A549 (cell line): ENCODE results near the gene UVRAG. TPM values are rescaled to one million over a fixed set of nuclear protein-coding genes. Genes with fewer than 3 reads are reported as not detected.

Experiments
- ATAC-seq, 2 experiments: fragments of 200-7000 bp in 1 of 2; fragments of >200 bp in 1 of 2; cut with Nextera tagmentation in 1 of 2; cut with Tn5 transposase in 1 of 2; 3 replicates each; pipeline versions ENCODE4 v1.8.0 to v1.9.1; 2018 to 2020; ENCODE audit warnings: mild to moderate bottlenecking in 1 of 2, moderate library complexity in 1 of 2
- CTCF ChIA-PET: fragments of 300-600 bp; sonication (Branson Sonifier 250); formaldehyde crosslinking; extraction: SDS; loops from one replicate; lab custom pipeline; 2021; ENCODE audit warnings: antibody characterized with exemption, inconsistent platforms; lab: Yijun Ruan, JAX
- POLR2A ChIA-PET: fragments of 350-600 bp; formaldehyde crosslinking; extraction: SDS; loops from one replicate; lab custom pipeline; 2021; ENCODE audit warnings: antibody characterized with exemption, inconsistent platforms; lab: Yijun Ruan, JAX
- DNase-seq, 2 experiments: peaks; one replicate each; pipeline versions ENCODE4 v3.0.0 to v3.0.0-alpha.2; 2011 to 2016; ENCODE audit warnings: low read depth in 1 of 2, low spot score in 1 of 2
- FAIRE-seq: peaks from 2 replicates; lab custom pipeline; 2011; peaks lifted over from hg19 to GRCh38; lab: Jason Lieb, UNC
- H3K27ac ChIP-seq, 2 experiments: fragments of >200 bp; sonication (Bioruptor Twin); formaldehyde crosslinking; 3 replicates each; pipeline ENCODE4 v1.5.1; 2016 to 2017
- H3K4me1 ChIP-seq: fragments of >200 bp; sonication (Bioruptor Twin); formaldehyde crosslinking; 3 replicates; pipeline ENCODE4 v1.6.1; 2016
- H3K4me2 ChIP-seq: fragments of >200 bp; sonication (Bioruptor Twin); formaldehyde crosslinking; 3 replicates; pipeline ENCODE4 v1.6.1; 2016
- H3K4me3 ChIP-seq: fragments of >200 bp; sonication (Bioruptor Twin); formaldehyde crosslinking; 3 replicates; pipeline ENCODE4 v1.5.1; 2016
- H3K9me3 ChIP-seq: fragments of >200 bp; sonication (Bioruptor Twin); formaldehyde crosslinking; 3 replicates; pipeline ENCODE4 v1.6.1; 2016
- BHLHE40 ChIP-seq: IDR thresholded peaks from 2 replicates; pipeline ENCODE4 v1.6.1; 2012; ENCODE audit warnings: low read depth, low read length, inconsistent platforms
- CBX2 ChIP-seq: fragments of 200-600 bp; sonication (generic); IDR thresholded peaks from 2 replicates; pipeline ENCODE4 v1.6.1; 2016; ENCODE audit warnings: low read depth, mild to moderate bottlenecking, borderline replicate concordance
- CBX8 ChIP-seq: fragments of 200-600 bp; sonication (generic); IDR thresholded peaks from 2 replicates; pipeline ENCODE4 v1.6.1; 2016
- CHD4 ChIP-seq: fragments of 200-600 bp; sonication (generic); IDR thresholded peaks from 2 replicates; pipeline ENCODE4 v1.6.1; 2016; ENCODE audit warnings: antibody characterized with exemption, mild to moderate bottlenecking, borderline replicate concordance
- EHMT2 ChIP-seq: fragments of 200-600 bp; sonication (generic); IDR thresholded peaks from 2 replicates; pipeline ENCODE4 v1.6.1; 2016; ENCODE audit warnings: antibody characterized with exemption, low read depth, mild to moderate bottlenecking, moderate library complexity
- ESRRA ChIP-seq: fragments of 150-350 bp; IDR thresholded peaks from 2 replicates; pipeline ENCODE4 v1.6.1; 2014; ENCODE audit warnings: mild to moderate bottlenecking, low read length, borderline replicate concordance
- FOSL2 ChIP-seq, 2 experiments: fragments of 450-650 bp in 1 of 2; fragments of >200 bp in 1 of 2; sonication (Bioruptor Twin) in 1 of 2; formaldehyde crosslinking; IDR thresholded peaks; 2 replicates each; pipeline versions ENCODE4 v1.5.0 to v1.6.1; 2016 to 2020; ENCODE audit warnings: mild to moderate bottlenecking in 1 of 2, moderate library complexity in 1 of 2
- GATA3 ChIP-seq: IDR thresholded peaks from 2 replicates; pipeline ENCODE4 v1.6.1; 2012; ENCODE audit warnings: borderline replicate concordance
- HOXB5 ChIP-seq: fragments of 250-450 bp; sonication (Bioruptor Pico); IDR thresholded peaks from 2 replicates; pipeline ENCODE4 v1.5.0; 2020; ENCODE audit warnings: mild to moderate bottlenecking, moderate library complexity
- JUNB ChIP-seq: fragments of >200 bp; sonication (Bioruptor Twin); formaldehyde crosslinking; IDR thresholded peaks from 2 replicates; pipeline ENCODE4 v1.6.1; 2016
- KDM5A ChIP-seq: fragments of 200-600 bp; sonication (generic); IDR thresholded peaks from 2 replicates; pipeline ENCODE4 v1.6.1; 2016; ENCODE audit warnings: antibody characterized with exemption, mild to moderate bottlenecking
- MAFK ChIP-seq: fragments of 450-650 bp; IDR thresholded peaks from 2 replicates; pipeline ENCODE4 v1.6.1; 2014; ENCODE audit not compliant: partially characterized antibody
- MAZ ChIP-seq: fragments of 150-350 bp; IDR thresholded peaks from 2 replicates; pipeline ENCODE4 v1.6.1; 2014; ENCODE audit warnings: antibody characterized with exemption, low read depth, low read length, borderline replicate concordance
- NFE2L2 ChIP-seq: fragments of 150-350 bp; conservative IDR thresholded peaks from 2 replicates; pipeline ENCODE4 v1.6.1; 2014; ENCODE audit warnings: low read length
- NPAS2 ChIP-seq: fragments of 250-450 bp; sonication (Bioruptor Pico); IDR thresholded peaks from 2 replicates; pipeline ENCODE4 v1.8.0; 2022; ENCODE audit warnings: mild to moderate bottlenecking, moderate library complexity, borderline replicate concordance
- NR3C1 ChIP-seq: fragments of >200 bp; sonication (Bioruptor Twin); formaldehyde crosslinking; IDR thresholded peaks from 3 replicates; pipeline ENCODE4 v1.6.1; 2017
- POLR2A ChIP-seq: IDR thresholded peaks from 2 replicates; pipeline ENCODE4 v1.6.1; 2012; ENCODE audit warnings: mild to moderate bottlenecking, low read length
- RAD21 ChIP-seq, 2 experiments: fragments of >200 bp in 1 of 2; sonication (Bioruptor Twin) in 1 of 2; formaldehyde crosslinking in 1 of 2; IDR thresholded peaks in 1 of 2; conservative IDR thresholded peaks in 1 of 2; 2 replicates in 1 of 2; 3 replicates in 1 of 2; pipeline ENCODE4 v1.6.1; 2012 to 2018; ENCODE audit warnings: inconsistent platforms in 1 of 2
- SMC3 ChIP-seq: fragments of >200 bp; sonication (Bioruptor Twin); formaldehyde crosslinking; IDR thresholded peaks from 3 replicates; pipeline ENCODE4 v1.6.1; 2018; ENCODE audit warnings: inconsistent platforms
- TP53 ChIP-seq: fragments of 250-450 bp; sonication (Bioruptor Pico); IDR thresholded peaks from 2 replicates; pipeline ENCODE4 v1.5.0; 2021; ENCODE audit warnings: mild to moderate bottlenecking, moderate library complexity
- ZFP36 ChIP-seq: fragments of 450-650 bp; IDR thresholded peaks from 2 replicates; pipeline ENCODE4 v1.6.1; 2014; ENCODE audit warnings: borderline replicate concordance; ENCODE audit not compliant: partially characterized antibody
- ZNF302 ChIP-seq: fragments of 250-450 bp; sonication (Bioruptor Pico); IDR thresholded peaks from 2 replicates; pipeline ENCODE4 v1.9.0; 2021; ENCODE audit warnings: inconsistent platforms, mild to moderate bottlenecking, moderate library complexity
- WGBS: methylation state at CpG from one replicate; pipeline ENCODE4 v1.1.6; 2017; ENCODE audit errors: missing lambda C conversion rate; 5-methylcytosine and 5-hydroxymethylcytosine counted together
- polyA plus RNA-seq, 4 experiments: library from polyadenylated mRNA; depleted of rRNA in 3 of 4; stranded (reverse); fragments of >200 nt; fragmentation: RNase III in 1 of 4; extraction: RNeasy Plus Mini Kit Qiagen cat#74134 plus additional on column Dnase treatment in 1 of 4; gene quantifications; 2 replicates in 3 of 4; 3 replicates in 1 of 4; pipeline ENCODE4 v1.2.3, GENCODE V29; 2011 to 2017
- TF ChIP-seq, protein P1 (sequence below): IDR thresholded peaks from 2 replicates; pipeline ENCODE4 v1.6.1; 2012
- TF ChIP-seq, protein P2 (sequence below): fragments of >200 bp; sonication (Bioruptor Twin); formaldehyde crosslinking; IDR thresholded peaks from 3 replicates; pipeline ENCODE4 v1.6.1; 2016
- TF ChIP-seq, protein P3 (sequence below): fragments of 150-350 bp; IDR thresholded peaks from 2 replicates; pipeline ENCODE4 v1.6.1; 2014; ENCODE audit warnings: low read depth, mild to moderate bottlenecking, low read length
- TF ChIP-seq, protein P4 (sequence below): fragments of 250-450 bp; sonication (Bioruptor Pico); IDR thresholded peaks from 2 replicates; pipeline ENCODE4 v1.5.0; 2020; ENCODE audit warnings: low read depth, mild to moderate bottlenecking, moderate library complexity

The UVRAG gene
- polyA plus RNA-seq, 2 of the 4 experiments (the other 2 are of a cell fraction): 6.1 to 14.1 TPM

DNA sequence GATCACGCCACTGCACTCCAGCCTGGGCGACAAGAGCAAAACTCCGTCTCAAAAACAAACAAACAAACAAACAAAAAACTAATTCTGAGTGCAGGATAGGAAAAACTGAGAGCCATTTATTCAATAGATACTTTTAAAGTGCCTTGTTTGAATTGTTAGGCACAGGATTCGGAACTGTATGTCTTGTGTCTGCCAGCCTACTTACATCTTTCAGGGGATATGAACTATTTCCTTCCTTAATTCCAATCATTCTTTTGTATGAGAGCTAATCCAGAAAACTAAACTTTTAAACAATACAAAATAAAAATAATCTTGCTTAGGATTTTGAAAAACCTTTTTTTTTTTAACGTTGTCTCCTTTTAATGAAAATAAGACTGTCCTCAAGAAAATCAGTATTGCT is 12.6 kb downstream of the UVRAG start:
- peaks cover 7% of the 10 kb centered on the region; the same call in 2 of the 3 replicates for H3K4me1 ChIP-seq
- TF ChIP-seq ZNF302 (CRISPR knock-in tag) (no peak), CHD4 (no peak), ZFP36 (no peak), HOXB5 (no peak)
- TF ChIP-seq, protein P1, sequence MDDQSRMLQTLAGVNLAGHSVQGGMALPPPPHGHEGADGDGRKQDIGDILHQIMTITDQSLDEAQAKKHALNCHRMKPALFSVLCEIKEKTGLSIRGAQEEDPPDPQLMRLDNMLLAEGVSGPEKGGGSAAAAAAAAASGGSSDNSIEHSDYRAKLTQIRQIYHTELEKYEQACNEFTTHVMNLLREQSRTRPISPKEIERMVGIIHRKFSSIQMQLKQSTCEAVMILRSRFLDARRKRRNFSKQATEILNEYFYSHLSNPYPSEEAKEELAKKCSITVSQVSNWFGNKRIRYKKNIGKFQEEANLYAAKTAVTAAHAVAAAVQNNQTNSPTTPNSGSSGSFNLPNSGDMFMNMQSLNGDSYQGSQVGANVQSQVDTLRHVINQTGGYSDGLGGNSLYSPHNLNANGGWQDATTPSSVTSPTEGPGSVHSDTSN: no peak
- TF ChIP-seq, all 56 proteins: peak for 0
- Histone ChIP-seq H3K27ac (no peak overlapping the region), H3K4me3 (no peak overlapping the region), H3K4me2 (no peak overlapping the region), H3K9me3 (no peaks in the 10 kb centered on the region)
- ChIA-PET CTCF (interaction anchor here (0.6 to 2.6 kb wide), 6 partner anchors 11 to 259 kb away, joined by 3 to 13 read pairs (median 3); no protein-coding TSS in a partner anchor), POLR2A (no interaction called here)
- FAIRE-seq (no peak), DNase-seq (no peak), ATAC-seq (no peak)
- 84% methylated on average over 5 of the region's 5 CpGs for WGBS

DNA sequence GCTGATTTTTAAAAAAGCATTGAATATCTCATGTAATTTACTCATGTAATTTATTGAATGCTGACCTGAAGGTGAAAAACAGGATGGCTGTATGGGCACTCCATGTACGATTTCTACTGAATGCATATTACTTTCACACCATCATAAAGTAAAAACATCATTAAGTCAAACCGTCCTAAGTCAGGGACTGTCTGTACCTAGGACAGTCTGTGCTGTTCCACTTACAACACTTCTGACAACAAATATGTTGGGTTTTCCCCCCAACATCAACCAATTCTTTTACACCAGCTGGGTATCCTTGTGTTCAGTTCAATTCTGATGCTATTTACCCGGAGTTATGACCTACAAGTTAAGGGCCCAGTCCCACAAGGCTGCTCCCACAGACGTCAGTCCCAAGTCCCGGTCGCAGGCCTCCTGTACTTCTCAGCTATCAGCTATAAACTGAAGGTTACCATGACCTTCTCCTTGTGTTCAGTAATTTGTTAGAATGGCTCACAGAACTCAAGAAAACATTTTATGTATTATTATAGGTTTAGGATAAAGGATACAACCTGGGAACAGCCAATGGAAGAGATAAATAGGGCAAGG is 17.0 kb downstream of the UVRAG start:
- no peak for ATAC-seq
- no peak overlapping the region for H3K27ac ChIP-seq
- POLR2A ChIA-PET: no interaction called here
- no peak for FAIRE-seq
- TF ChIP-seq RAD21 (conservative IDR thresholded peaks at IDR 0.05 in 1 of 2, IDR thresholded peaks at IDR 0.05 in 1 of 2) (no peak), CBX2 (no peak), GATA3 (no peak), CBX8 (no peak), ESRRA (no peak), SMC3 (no peak), JUNB (no peak)
- TF ChIP-seq, protein P2, sequence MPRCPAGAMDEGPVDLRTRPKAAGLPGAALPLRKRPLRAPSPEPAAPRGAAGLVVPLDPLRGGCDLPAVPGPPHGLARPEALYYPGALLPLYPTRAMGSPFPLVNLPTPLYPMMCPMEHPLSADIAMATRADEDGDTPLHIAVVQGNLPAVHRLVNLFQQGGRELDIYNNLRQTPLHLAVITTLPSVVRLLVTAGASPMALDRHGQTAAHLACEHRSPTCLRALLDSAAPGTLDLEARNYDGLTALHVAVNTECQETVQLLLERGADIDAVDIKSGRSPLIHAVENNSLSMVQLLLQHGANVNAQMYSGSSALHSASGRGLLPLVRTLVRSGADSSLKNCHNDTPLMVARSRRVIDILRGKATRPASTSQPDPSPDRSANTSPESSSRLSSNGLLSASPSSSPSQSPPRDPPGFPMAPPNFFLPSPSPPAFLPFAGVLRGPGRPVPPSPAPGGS: no peak
- TF ChIP-seq, protein P3, sequence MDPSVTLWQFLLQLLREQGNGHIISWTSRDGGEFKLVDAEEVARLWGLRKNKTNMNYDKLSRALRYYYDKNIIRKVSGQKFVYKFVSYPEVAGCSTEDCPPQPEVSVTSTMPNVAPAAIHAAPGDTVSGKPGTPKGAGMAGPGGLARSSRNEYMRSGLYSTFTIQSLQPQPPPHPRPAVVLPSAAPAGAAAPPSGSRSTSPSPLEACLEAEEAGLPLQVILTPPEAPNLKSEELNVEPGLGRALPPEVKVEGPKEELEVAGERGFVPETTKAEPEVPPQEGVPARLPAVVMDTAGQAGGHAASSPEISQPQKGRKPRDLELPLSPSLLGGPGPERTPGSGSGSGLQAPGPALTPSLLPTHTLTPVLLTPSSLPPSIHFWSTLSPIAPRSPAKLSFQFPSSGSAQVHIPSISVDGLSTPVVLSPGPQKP: no peak
- no peak for DNase-seq
- H3K4me1 ChIP-seq: no peaks in the 10 kb centered on the region
- no peak overlapping the region for H3K4me3 ChIP-seq
- 88% methylated on average over 6 of the region's 6 CpGs for WGBS
- no peak overlapping the region for H3K4me2 ChIP-seq
- CTCF ChIA-PET: interaction anchor here (0.8 to 2.4 kb wide), 7 partner anchors 9 to 109 kb away, joined by 3 to 7 read pairs (median 3); no protein-coding TSS in a partner anchor
- no peaks in the 10 kb centered on the region for H3K9me3 ChIP-seq

DNA sequence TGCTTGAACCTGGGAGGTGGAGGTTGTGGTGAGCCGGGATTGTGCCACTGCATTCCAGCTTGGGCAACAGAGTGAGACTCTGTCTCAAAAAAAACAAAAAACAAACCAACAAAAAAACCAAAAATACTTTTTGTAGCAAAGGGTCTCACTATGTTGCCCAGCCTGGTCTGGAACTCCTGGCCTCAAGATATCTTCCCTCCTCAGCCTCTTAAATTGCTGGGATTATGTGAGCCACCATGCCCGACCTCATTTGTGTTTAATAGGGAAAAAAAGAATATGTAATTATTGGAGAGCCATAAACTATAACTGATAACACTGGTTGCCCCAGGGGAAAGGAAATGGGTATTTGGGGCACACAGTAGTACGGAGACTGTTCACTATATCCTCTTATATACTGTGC is 19.7 kb downstream of the UVRAG start:
- WGBS: 67% methylated on average over 3 of the region's 3 CpGs
- Histone ChIP-seq H3K27ac (no peak overlapping the region), H3K9me3 (no peaks in the 10 kb centered on the region), H3K4me1 (no peaks in the 10 kb centered on the region), H3K4me2 (no peak overlapping the region), H3K4me3 (no peak overlapping the region)
- no peak for ATAC-seq
- no peak for DNase-seq
- no peak for TF ChIP-seq NR3C1
- TF ChIP-seq NPAS2 (CRISPR knock-in tag): no peak
- TF ChIP-seq CBX8: no peak
- TF ChIP-seq, protein P4, sequence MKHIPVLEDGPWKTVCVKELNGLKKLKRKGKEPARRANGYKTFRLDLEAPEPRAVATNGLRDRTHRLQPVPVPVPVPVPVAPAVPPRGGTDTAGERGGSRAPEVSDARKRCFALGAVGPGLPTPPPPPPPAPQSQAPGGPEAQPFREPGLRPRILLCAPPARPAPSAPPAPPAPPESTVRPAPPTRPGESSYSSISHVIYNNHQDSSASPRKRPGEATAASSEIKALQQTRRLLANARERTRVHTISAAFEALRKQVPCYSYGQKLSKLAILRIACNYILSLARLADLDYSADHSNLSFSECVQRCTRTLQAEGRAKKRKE (CRISPR knock-in tag): no peak
- no peak for TF ChIP-seq NFE2L2
- no peak for TF ChIP-seq TP53
- TF ChIP-seq JUNB: no peak
- TF ChIP-seq MAZ: no peak
- no peak for TF ChIP-seq MAFK
- no peak for TF ChIP-seq EHMT2
- no peak for TF ChIP-seq BHLHE40
- TF ChIP-seq POLR2A: no peak
- TF ChIP-seq KDM5A: no peak
- TF ChIP-seq FOSL2 (IDR thresholded peaks at IDR 0.05): no peak
- no peak for TF ChIP-seq FOSL2 (CRISPR knock-in tag; IDR thresholded peaks at IDR 0.05)
- no peak for TF ChIP-seq SMC3
- no peak for FAIRE-seq
- ChIA-PET POLR2A (no interaction called here), CTCF (interaction anchor here (1.0 to 2.6 kb wide), 2 partner anchors 32 to 33 kb away, joined by 3 to 9 read pairs; no protein-coding TSS in a partner anchor)
